ENCODE results near the gene RAB1A. TPM values are rescaled to one million over a fixed set of nuclear protein-coding genes. Genes with fewer than 3 reads are reported as not detected.

RAB1A gene
- total and polyA plus RNA-seq, 2 donors from 2014 or later = 166 to 194 TPM

DNA sequence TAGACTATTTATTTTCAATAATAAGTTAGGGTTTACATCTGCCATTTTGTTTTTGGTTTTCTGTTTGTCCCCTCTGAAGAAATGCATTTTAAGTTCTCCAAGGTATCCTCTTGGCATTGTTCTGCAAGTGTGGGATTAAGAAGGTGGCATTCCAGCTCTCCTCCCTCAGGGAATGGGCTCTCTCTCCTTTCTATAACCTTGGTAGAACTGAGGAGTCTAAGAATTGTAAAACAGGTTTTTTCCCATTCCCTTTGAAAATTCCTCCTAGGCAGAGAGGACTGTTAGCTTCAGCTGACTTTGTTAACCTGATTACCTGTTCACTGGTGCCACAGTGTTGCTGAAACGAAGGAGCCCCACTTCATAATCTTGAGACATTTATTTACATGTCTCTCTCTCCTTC, 26.1 kb upstream of the RAB1A start:
- Histone ChIP-seq H3K27ac (ENCODE audit: low read depth in 2 of 2, low read length in 2 of 2) (no peak overlapping the region), H3K9ac (ENCODE audit: low read length in 3 of 3) (no peak overlapping the region), H3K27me3 (ENCODE audit: control insufficient read depth, insufficient read depth, low read length) (no peaks in the 10 kb centered on the region), H3K9me3 (ENCODE audit: control insufficient read depth in 2 of 3, insufficient read depth in 1 of 3, low read length in 3 of 3) (no peaks in the 10 kb centered on the region), H3K4me1 (ENCODE audit: control insufficient read depth in 2 of 3, insufficient read depth in 2 of 3, low read depth in 1 of 3, low read length in 3 of 3) (no peaks in the 10 kb centered on the region), H3K4me3 (ENCODE audit: low read length in 3 of 3) (no peak overlapping the region), H3K36me3 (ENCODE audit: control insufficient read depth in 2 of 3, insufficient read depth in 3 of 3, low read length in 3 of 3) (no peaks in the 10 kb centered on the region)
- no peak for FAIRE-seq
- TF ChIP-seq, protein P1, sequence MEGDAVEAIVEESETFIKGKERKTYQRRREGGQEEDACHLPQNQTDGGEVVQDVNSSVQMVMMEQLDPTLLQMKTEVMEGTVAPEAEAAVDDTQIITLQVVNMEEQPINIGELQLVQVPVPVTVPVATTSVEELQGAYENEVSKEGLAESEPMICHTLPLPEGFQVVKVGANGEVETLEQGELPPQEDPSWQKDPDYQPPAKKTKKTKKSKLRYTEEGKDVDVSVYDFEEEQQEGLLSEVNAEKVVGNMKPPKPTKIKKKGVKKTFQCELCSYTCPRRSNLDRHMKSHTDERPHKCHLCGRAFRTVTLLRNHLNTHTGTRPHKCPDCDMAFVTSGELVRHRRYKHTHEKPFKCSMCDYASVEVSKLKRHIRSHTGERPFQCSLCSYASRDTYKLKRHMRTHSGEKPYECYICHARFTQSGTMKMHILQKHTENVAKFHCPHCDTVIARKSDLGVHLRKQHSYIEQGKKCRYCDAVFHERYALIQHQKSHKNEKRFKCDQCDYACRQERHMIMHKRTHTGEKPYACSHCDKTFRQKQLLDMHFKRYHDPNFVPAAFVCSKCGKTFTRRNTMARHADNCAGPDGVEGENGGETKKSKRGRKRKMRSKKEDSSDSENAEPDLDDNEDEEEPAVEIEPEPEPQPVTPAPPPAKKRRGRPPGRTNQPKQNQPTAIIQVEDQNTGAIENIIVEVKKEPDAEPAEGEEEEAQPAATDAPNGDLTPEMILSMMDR (IDR thresholded peaks at IDR 0.05; ENCODE audit: borderline replicate concordance, extremely low read depth, insufficient read depth) = no peak
- intact Hi-C loops (cut with DNase I) = no loop called here
- no peak for DNase-seq

DNA sequence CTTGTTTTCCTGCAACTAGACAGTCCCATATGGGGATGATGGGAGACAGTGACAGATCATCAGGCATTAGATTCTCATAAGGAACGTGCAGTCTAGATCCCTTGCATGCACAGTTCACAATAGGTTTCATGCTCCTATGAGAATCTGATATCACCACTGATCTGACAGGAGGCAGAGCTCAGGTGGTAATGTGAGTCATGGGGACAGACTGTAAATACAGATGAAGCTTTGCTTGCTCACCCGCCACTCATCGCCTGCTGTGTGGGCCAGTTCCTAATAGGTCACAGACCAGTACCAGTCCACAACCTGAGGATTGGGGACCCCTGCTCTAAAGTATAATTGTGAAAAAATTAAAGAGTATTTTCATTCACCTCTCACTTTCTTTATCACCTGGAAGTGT, 23.6 kb upstream of the RAB1A start:
- Histone ChIP-seq H3K36me3 (ENCODE audit: control insufficient read depth in 2 of 3, insufficient read depth in 3 of 3, low read length in 3 of 3) (no peaks in the 10 kb centered on the region), H3K4me1 (ENCODE audit: control insufficient read depth in 2 of 3, insufficient read depth in 2 of 3, low read depth in 1 of 3, low read length in 3 of 3) (no peaks in the 10 kb centered on the region), H3K27me3 (ENCODE audit: control insufficient read depth, insufficient read depth, low read length) (no peaks in the 10 kb centered on the region), H3K27ac (ENCODE audit: low read depth in 2 of 2, low read length in 2 of 2) (no peak overlapping the region), H3K4me3 (ENCODE audit: low read length in 3 of 3) (no peak overlapping the region), H3K9ac (ENCODE audit: low read length in 3 of 3) (no peak overlapping the region), H3K9me3 (ENCODE audit: control insufficient read depth in 2 of 3, insufficient read depth in 1 of 3, low read length in 3 of 3) (no peaks in the 10 kb centered on the region)
- no peak for FAIRE-seq
- TF ChIP-seq, protein P1 (IDR thresholded peaks at IDR 0.05; ENCODE audit: borderline replicate concordance, extremely low read depth, insufficient read depth) = no peak
- intact Hi-C loops (cut with DNase I) = no loop called here
- DNase-seq = no peak

DNA sequence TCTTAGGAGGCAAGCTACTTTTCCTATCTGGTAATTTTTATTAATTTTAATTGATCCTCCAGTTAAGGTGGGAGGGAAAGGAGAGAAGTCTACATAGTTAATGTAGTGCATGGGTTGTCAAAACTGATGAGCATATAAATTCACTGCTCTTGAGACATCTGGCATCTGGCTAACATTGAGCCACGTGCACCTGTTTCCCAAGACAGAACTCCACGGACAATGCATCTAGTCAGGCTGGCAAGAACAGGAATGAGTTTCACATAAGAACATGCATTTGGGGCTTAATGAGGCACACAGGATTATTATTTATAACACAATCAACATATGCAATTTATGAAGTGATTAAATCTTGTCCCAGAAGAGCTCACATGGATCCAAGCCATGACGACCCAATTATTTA, 16.2 kb upstream of the RAB1A start:
- Histone ChIP-seq H3K27ac (ENCODE audit: low read depth in 2 of 2, low read length in 2 of 2) (no peak overlapping the region), H3K9me3 (ENCODE audit: control insufficient read depth in 2 of 3, insufficient read depth in 1 of 3, low read length in 3 of 3) (no peaks in the 10 kb centered on the region)
- DNase-seq = no peak

More for the DNA sequence above, 16.2 kb upstream of the RAB1A start:
- TF ChIP-seq, protein P1 (IDR thresholded peaks at IDR 0.05; ENCODE audit: borderline replicate concordance, extremely low read depth, insufficient read depth) = no peak
- Histone ChIP-seq H3K9ac (ENCODE audit: low read length in 3 of 3) (no peak overlapping the region), H3K4me3 (ENCODE audit: low read length in 3 of 3) (no peak overlapping the region), H3K4me1 (ENCODE audit: control insufficient read depth in 2 of 3, insufficient read depth in 2 of 3, low read depth in 1 of 3, low read length in 3 of 3) (no peaks in the 10 kb centered on the region), H3K27me3 (ENCODE audit: control insufficient read depth, insufficient read depth, low read length) (no peaks in the 10 kb centered on the region), H3K36me3 (ENCODE audit: control insufficient read depth in 2 of 3, insufficient read depth in 3 of 3, low read length in 3 of 3) (no peaks in the 10 kb centered on the region)
- intact Hi-C loops (cut with DNase I) = no loop called here
- no peak for FAIRE-seq
